Superior temporal gyrus (tissue), 1 donor: ENCODE data around the gene STK35.

Experiments
- DNase-seq: peaks from one replicate; pipeline ENCODE4 v3.0.0-alpha.2; 2016; ENCODE audit errors: extremely low spot score

STK35 gene

DNA sequence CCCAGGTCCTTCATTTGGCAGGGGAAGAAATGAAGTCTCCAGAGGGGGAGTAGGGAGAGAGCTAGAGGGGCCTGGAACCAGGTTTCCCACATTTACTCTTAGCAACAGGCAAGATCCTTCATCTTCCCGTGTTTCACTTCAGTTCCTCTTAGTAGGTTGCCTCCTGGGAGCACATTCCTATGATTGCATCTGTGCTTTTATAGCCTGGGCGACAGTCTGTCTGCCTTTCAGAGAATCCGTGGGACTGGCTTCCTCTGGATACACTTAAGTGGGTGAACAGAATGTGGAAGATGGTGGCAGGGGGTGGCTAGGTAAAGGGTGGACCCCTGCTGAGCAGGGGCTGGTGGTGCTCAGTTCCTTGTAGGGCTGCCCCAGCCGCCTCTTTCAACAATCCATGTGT lies 33.4 kb downstream of the STK35 start:
- no peak for DNase-seq

DNA sequence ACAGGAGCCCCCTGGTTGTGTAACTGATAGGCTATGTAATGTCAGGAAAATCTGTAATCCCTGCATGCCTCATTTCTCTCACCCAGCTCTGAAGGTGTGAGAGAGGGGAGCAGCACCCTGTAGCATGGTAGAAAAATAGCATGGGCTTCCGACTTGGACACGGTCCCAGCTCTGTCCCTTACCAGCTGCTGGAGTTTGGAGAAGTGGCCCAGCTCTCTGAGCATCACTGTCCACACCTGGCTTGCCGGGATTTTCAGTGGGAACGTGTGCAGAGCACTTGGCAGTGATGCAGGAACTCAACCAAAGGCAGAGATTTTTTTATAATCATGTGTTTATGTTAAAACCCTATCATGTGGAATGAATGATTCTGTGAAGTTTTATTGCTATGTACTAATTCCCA lies 34.6 kb downstream of the STK35 start:
- peak; percentile 66 for DNase-seq

DNA sequence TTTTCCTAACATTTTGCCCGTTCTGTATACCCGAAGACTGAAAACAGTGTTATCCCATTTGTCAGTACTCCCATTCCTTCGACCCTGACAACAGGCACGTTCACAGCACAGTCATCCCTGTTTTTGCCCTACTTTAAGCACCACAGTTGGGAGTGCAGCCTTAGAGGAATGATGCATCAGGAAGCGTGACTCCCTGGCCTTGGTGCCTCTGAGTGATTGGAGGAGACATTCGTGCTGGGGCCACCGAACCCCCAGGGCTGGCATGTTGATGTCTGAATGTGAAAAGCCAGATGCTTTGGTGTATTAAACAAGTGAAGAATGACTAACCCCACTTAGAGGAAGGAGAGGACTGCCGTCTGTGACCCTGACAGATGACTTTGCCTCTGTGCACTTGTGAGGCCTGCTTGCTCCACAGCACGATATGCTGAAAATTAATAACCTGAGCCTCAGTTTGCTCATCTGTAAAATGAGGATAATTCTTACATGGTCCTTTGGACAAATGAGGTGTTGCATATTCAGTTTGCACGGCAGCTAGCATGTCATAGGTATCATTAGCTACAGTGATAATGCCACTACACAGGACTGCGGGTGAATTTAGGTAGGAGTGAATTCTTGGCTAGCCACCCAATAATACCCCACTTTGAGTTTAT lies 36.0 kb downstream of the STK35 start:
- DNase-seq: no peak

DNA sequence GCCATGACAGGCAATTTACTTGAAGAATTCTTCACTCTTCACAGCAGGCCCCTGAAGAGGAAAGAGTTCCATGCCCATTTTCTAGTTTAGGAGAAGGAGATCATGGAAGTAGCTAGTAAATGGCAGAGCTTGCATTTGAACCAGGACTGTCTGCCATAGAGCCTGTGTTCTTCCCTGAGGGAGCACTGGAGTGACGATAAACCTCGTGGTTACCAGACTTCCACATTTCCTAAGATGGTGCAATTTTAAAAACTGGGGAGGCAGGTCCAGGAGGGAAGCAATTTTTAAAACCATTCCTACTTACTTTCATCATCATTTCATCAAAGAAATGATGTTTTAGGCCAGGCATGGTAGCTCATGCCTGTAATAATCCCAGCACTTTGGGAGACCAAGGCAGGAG lies 36.8 kb downstream of the STK35 start:
- DNase-seq: no peak

DNA sequence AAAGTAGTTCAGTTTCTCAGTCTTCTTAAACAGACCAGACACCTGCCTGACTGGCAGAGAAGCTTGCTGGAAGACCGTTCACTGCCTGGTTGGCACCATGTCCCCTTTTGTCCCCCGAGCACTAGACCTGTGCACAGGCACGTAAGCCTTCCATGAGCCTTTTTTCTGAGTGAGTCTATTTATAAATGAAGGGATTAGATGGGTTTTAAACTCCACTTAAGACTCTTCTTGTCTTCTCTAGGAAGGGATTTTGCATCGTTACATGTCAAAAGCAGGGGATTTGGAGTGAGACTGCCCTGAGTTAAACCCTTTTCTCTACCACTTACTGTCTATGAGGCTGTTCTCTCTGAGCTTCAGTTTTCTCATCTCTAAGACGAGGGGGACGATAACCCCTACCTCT lies 37.6 kb downstream of the STK35 start:
- DNase-seq: no peak

DNA sequence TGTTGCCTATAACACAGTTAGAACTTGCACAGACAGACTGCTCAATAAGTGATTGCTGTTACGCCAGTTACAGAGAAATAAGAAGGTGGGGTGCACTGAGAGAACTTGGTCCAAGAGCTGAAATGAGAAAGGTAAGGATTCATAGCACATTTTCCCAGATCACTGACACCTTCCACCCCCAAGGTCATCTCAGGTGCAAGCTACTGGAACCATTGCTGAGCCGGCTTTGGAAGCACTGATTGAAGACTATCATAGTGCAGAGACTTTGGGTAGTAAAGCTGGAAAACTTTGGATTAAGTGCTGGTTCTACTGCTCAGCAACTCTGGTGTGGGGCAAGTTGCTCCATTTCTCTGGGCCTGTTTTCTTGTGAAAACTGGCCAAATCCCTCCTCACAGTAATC lies 38.1 kb downstream of the STK35 start:
- DNase-seq: no peak

DNA sequence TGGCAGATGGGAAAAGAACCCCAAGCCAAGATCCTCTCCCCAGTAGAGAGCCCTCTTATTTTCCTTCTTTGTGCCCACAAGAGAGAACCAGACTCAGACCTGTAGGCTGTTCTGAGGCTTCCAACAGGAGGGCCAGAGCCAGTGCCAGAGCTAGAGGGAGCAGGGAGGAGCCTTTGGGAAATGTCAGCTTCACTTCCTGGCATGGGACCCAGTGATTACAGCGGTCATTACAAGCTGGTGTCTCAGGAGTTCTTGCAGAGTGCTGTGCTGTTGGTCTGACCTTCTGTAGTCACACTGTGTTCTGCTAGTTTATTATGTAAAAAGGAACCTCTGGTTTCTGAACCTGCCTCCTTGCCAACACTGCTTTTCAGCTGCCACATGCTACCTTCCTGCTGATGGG lies 38.9 kb downstream of the STK35 start:
- DNase-seq: no peak

DNA sequence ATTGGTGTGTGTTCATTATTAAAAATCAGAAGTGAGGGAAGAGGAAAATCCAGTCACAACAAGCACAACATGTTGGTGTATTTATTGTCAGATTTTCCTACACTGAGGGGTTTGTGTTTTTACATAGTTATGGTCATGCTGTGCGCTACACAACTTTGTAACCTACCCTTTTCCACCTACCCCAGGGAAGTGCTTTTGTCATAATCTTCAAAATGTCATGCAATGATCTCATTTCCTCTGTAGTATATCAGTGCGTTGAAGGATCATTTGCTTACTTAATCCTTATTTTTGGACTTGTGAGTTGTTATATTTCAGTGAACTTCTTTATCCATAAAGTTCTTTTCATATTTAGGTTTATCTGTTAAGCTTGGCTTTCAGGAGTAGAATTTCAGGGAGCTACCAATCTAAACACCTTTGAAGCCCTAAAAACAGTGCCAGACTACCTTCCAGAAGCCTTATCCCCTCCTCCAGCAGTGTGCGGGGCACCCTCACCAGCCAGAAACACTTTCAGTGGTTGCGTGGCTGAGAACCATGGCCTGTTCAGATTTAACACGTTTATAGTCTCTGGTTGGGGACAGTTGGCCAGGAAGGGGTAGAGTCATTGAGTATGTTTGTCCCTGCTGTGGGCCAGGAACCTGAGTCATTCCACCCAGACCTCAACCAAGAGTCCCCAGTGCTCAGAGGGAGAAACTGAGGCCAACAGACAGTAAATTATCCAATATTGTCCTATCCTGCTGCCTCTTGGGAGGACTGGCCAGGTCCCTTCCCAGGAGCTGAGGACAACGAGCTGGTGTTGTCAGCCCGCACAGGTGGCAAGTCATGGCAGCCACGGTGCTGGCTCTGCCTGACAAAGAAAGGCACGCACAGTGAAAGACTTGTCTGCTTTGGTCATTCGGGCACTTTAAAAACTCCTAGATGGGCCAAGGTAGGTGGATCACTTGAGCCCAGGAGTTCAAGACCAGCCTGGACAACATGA lies 40.3 kb downstream of the STK35 start:
- DNase-seq: no peak

DNA sequence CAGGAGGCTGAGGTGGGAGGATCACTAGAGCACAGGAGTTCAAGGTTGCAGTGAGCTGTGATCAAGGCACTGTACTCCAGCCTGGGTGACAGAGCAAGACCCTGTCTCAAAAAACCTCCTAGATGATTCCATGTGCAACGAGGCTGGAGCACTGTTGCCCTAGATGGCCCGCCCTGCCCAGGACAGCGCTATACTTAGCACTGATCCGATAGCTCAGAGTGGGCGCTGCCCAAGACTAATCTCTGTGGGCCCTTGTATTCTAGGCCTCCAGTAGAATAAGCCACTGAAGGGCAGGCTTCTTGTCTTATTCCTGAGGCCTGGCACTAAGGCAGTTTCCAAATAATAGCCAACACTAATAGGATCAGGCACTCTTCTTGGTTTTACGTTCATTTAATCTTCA lies 41.0 kb downstream of the STK35 start:
- DNase-seq: no peak

DNA sequence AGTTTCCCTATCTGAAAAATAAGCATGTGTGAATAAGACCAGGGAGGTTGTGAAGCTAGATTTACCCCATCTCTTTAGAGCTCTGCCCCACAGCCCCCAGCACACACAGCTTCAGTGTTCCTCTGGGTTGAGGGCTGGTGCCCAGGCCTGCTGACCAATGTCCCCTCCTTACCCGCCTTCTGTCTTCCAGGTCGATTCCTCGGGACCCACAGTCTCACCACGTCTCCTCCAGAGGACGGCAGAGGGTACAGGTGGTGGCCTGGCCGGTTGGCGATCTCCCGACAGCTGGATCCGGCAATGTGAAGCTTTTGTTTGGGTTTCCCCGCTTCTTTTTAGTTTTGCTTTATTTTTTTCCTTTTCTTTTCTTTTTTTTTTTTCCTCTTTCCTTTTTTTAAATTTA lies 42.0 kb downstream of the STK35 start:
- no peak for DNase-seq

DNA sequence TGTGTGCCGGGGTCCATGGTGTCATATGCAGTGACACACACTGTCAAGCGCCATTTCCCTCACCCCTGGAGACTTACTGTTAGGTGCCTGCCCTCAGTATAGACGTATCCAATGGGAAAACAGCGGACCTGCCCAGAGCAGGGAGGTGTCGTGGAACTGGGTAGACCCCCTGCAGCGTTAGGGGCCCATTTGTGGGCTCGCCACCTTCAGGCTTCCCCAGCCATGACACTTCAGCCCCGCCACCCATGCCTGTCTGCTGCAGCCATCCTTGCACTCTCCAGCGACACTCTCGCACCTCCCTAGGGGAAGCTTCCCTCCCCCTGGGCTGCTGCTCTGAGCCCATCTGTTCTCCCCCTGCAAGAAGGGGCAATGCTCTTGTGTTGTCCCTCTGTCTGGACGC lies 43.2 kb downstream of the STK35 start:
- no peak for DNase-seq

DNA sequence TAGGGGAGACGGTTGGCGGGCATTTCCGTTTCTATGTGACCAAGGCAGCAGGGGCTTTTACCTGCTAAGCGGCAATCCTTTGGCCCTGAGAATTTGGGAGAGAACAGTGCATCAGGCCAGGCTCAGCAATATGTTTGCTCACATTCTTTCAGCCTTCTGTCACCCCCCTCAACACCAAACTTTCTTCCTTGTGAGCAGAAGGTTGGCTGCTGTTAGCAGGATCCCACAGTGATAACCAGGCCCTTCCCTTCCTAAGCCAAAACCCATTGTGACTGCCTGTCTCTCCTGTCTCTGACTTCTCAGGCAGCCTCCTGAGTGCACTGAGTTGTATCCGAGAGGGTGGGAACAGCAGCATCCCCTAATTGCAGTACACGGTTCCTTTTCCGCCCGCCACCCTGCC lies 43.7 kb downstream of the STK35 start:
- DNase-seq: no peak

DNA sequence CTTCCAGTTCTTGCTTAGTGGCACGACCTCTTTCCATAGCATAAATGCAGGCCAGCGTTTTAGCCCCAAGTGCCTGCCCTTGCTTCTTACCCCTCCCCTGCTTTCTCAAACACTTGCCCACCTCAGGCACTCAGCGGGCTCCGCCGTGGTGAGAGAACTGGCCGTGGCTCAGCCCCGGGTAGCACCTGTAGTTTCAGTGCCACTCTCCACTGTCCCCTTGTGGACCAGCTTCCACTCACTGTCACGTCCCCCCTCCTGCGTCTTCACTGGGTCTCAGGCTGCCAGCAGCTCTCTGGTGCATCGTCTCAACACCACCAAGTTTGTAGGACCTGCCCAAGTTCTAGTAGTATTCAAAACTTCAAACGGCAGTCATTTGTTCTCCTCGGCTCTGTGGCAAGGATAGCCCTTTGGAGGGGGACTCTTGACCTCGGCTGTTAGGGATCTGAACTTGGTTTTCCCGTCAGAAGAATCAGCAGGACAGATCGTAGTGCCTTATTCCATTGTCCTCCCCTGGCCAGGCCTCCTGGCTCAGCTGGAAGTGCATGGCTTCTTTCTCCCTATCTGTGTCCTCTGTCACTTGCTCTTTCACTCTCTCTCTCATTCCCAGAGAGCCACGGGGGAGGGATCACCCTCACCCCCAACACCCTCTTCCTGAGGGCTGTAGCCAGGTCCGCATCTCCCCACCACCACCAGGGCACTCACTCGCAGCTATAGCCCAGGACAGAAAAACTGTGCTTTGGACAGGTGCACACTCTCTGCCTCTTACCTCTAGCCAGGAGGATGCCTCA lies 44.6 kb downstream of the STK35 start:
- DNase-seq: no peak

DNA sequence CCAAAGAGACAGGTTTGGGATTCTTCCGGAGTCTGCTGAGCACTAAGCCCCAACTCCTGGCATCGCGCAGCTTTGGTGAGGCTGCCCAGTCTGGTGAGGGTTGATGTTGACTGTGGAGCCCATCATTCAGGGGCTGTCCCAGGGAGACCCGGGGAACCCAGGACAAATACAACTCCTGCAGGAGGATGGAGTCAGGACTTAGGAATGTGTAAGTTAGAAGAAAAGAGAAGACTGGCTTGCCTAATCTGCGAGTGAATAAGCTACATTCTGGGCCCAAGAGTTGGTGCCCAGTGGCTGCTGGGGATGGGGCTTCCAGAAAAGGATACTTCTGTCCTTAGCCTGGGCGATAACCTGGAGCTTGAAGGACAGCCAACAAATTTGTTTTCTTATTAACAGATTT lies 47.9 kb downstream of the STK35 start:
- DNase-seq: no peak

DNA sequence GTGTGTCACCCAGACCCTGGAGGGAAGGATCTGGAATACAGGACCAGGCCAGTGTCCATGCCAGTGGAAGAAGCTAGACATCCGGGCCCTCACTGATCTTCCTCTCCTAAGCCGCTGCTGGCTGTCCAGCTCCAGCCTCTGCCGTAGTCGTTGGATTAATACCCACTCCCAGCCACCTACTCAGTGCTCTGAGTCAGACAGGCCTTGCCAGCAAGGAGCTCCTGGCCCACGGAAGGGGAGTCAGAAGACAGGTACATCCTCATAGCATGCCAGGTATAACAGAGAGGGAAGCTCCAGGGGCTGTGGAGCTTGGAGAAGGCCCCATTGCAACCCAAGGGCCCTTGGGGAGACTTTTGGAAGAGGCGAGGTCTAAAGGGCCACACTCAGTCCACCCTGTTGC lies 49.0 kb downstream of the STK35 start:
- no peak for DNase-seq

DNA sequence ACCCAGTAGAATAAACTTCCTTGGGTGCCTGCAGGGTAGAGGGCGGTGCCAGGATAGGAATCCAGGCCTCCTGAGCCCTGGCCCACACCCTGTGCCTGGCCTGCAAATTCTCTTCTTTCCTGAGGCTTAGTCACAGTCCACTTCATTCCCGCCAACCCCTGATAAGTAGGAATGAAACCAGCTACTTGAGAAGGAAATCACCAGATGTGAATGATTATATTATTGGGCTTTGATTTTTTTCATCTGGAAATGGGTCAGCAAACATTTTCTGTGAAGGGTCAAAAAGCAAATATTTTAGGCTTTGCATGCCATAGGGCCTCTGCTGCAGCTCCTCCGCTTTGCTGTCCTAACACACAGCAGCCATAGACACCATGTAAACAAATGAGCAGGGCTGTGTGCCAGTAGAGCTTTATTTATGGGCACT lies 50.2 kb downstream of the STK35 start:
- DNase-seq: no peak

DNA sequence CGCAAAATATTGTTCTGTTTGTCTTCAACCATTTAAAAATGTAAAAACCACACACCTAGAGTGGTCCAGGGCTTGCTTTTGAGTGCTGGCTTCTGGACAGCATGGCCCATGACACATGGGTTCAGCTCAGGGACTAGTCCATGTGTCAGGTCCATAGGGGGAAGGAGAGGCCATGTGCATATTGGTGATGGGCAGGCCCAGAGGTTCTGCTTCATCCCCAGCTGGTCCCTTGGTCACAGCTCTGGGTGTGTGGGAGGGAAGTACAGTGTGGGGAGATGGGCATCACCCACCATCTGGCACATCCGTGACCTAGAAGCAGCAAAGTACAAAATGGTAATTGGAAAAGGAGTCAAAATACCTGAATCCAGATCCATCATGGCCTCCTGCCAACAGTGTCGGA lies 50.7 kb downstream of the STK35 start:
- DNase-seq: no peak

DNA sequence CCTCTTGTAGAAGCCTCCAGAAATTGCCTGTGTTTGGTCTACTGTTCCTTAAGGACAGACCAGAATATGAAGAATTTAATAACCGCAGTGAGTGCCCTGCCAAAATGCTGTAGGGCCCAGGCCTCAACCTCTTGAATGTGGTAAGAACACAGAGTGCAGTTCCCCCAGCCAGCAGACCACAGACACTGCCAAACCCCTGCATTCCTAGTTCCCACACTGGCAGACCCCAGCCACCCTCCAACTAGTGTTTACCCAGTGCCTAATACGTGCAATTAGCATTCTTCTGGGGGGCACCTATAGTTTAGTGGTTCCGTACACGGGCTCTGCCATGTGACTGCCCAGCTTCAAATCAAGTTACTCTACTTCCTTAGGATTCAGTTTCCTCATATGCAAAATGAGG lies 51.7 kb downstream of the STK35 start:
- no peak for DNase-seq

DNA sequence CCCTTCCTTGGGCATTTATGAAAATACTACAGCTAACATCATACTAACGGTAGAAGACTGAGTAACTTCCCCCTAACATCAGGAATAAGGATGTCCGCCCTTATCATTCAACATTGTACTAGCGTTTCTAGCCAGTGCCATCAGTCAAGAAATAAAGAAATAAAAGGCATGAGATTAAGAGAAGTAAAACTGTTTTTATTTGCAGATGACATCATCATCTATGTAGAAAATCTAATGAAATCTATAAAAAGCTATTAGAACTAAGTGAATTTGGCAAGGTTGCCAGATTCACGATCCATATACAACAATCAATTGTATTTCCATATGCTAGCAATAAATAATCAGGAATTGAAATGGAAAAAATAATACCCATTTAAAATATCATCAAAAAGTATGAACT lies 54.6 kb downstream of the STK35 start:
- DNase-seq: no peak

DNA sequence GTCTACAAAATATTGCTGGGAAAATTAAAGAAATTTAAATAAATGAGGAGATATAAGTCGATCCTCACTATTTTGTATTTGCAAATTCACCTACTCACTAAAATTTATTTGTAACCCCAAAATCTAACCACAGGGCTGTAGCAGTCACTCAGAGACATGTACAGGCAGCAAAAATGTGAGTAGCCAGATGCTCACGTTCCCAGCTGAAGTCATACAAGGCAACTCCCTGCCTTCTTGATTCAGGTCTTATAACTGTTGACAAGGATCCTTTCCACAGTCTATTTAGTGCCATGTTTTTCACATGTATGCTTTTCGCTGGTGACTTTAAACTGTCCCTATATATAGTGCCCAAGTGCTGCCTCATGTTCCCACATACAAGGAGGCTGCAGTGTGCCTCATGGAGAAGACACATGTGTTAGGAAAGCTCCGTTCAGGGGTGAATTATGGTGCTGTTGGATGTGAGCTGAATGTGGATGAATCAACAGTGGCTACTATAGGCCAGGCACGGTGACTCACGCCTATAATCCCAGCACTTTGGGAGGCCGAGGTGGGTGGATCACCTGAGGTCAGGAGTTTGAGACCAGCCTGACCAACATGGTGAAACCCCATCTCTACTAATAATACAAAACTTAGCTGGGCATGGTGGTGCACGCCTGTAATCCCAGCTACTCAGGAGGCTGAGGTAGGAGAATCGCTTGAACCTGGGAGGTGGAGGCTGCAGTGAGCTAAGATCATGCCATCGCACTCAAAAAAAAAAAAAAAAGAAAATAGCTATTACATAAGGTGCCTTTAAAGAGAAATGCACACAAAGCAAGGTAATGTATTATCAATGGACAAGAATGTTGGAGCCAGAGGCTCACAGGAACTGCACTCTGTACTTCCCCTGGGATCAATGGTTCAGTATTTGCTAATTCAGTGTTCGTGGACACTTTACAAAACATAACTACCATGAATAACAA lies 55.3 kb downstream of the STK35 start:
- DNase-seq: no peak

DNA sequence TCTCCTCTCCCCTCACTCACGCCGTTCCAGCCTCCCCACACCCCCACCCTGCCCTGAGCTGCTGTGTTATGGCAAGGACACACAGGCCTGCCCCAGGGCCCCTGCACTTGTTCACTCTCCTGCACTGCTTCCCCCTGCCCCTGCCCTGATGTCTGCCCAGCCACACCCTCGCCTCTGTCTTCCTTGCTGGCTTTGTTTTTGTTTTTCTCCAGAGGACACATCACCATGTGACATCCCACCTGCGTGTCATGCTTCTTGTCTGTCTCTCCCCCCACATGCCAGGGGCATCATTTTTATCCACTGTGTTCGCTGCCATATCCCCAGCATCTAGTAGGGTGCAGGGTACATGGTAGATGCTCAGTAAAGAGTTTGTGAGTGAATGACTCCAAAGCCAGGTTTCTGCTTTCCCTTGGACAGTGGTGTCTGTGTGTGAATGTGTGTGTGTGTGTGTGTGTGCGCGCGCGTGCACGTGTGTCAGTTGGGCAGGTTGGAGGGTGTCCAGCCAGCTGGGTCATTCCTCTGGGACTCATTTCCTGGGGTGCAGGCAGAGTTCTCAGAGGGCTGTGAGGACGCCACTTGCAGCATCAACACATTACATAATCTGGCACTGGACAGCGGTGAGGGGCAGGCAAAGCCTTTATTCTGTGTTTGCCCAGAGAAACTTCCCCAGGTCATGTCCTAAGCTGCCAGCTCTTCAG lies 60.6 kb downstream of the STK35 start:
- no peak for DNase-seq
